Activated naive CD4-positive, alpha-beta T cell treated with anti-CD3 and anti-CD28 coated beads, Interleukin-2, amount 50 U/mL, for 72 hours (primary cell): ENCODE measurements around the gene PHETA2. TPM values are rescaled to one million over a fixed set of nuclear protein-coding genes. Genes with fewer than 3 reads are reported as not detected.
"Not testable (repeated sequence)": the region's sequence is repeated elsewhere in the genome, so short reads cannot be mapped to it uniquely, and the experiment has no call there.

Experiments used
- ATAC-seq, 2 donors: fragments of 150-1000 bp; cut with Tn5 transposase; 2 replicates each; pipeline ENCODE4 v1.10.0; 2021; ENCODE audit warnings: mild to moderate bottlenecking in 2 of 2, moderate library complexity in 2 of 2
- DNase-seq, 2 donors: peaks; one replicate each; pipeline ENCODE4 v3.0.0; 2021 to 2022; ENCODE audit warnings: low spot score in 2 of 2
- H3K27ac Mint-ChIP-seq, 2 donors: one replicate each; pipeline ENCODE4 v1.8.0; 2022; ENCODE audit warnings: mild to moderate bottlenecking in 2 of 2, mixed read lengths in 2 of 2
- H3K36me3 Mint-ChIP-seq, 2 donors: one replicate each; pipeline ENCODE4 v1.8.0; 2022; ENCODE audit warnings: mixed read lengths in 2 of 2
- H3K9me3 Mint-ChIP-seq, 2 donors: one replicate each; pipeline ENCODE4 v1.8.0; 2022; ENCODE audit warnings: mixed read lengths in 2 of 2
- total RNA-seq, 2 donors: library from RNA; stranded (reverse); gene quantifications; one replicate each; pipeline ENCODE4 v1.2.3, GENCODE V29; 2022

Gene PHETA2
- total RNA-seq, 2 donors from 2014 or later, result 2.1 to 2.2 TPM

DNA sequence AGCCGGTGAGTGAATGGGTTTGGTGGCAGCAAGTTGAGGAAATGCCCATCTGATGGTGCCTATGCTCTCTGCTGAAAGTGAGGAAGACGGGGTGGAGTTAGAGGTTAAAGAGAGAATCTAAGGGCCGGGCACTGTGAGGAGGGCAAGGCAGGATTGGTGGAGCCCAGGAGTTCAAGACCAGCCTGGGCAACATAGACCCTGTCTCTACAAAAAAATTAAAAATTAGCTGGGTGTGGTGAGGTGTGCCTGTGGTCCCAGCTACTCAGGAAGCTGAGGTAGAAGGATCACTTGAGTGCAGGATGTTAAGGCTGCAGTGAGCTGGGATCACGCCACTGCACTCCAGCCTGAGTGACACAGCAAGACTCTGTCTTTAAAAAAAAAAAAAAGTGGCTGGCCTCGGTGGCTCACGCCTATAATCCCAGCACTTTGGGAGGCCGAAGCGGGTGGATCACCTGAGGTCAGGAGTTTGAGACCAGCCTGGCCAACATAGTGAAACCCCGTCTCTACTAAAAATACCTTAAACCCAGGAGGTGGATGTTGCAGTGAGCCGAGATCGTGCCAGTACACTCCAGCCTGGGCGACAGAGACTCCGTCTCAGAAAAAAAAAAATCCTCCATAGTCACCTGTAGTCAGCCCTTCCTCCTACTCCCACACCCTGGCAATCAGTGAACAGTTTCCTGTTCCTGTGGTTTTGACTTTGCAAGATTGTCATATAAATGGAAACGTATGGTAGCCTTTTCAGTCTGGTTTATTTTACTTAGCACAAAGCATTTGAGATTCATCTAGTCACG lies 46.4 kb downstream of the PHETA2 start:
- peaks cover 2 to 24% of the 10 kb centered on the region in 2 donors for H3K36me3 Mint-ChIP-seq
- peak overlapping the region; percentile 84 for H3K27ac Mint-ChIP-seq
- ATAC-seq, result peak; percentile 85 to 89
- peaks cover 2 to 19% of the 10 kb centered on the region in 2 donors for H3K9me3 Mint-ChIP-seq
- not testable (repeated sequence) for DNase-seq

DNA sequence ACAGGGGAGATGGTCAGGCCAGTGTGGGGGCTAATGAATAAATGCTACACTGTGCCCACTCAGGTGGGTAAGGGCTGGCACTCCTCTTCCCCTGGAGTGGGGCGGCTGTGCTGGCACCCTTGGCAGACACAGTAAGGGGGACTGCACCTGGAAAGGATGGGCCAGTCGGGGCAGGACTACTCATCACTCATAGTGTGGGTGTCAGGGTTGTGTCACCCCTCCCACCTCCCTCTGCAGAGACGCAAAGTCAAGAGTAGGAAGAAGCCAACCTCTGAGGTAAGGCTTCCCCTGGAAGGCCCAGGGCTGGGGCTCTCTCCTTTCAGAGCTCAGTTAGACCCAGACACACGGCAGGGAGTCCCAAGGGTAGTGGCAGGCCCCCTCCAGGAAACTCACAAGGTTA lies 49.5 kb downstream of the PHETA2 start:
- ATAC-seq, result peak; percentile 34 to 54
- H3K27ac Mint-ChIP-seq, H3K36me3 Mint-ChIP-seq, H3K9me3 Mint-ChIP-seq, DNase-seq: not testable (repeated sequence)

DNA sequence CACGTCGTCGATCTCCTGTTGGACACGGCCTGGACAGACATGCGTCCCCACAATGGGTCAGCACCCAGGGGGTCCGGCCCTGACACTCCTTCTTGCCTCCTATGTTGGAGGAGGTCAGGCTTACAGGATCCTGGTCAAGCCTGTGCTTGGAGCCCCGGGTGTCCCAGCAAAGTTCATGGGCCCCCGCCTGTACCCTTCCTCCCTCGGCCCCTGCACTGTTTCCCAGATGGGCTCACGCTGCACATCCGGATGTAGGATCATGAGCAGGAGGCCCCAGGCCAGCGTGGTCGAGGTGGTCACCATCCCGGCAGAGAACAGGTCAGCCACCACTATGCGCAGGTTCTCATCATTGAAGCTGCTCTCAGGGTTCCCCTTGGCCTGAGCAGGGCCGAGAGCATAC lies 53.6 kb downstream of the PHETA2 start:
- no peaks in the 10 kb centered on the region for H3K9me3 Mint-ChIP-seq
- H3K36me3 Mint-ChIP-seq, result no peaks in the 10 kb centered on the region
- no peak for ATAC-seq
- no peak overlapping the region for H3K27ac Mint-ChIP-seq
- no peak for DNase-seq

DNA sequence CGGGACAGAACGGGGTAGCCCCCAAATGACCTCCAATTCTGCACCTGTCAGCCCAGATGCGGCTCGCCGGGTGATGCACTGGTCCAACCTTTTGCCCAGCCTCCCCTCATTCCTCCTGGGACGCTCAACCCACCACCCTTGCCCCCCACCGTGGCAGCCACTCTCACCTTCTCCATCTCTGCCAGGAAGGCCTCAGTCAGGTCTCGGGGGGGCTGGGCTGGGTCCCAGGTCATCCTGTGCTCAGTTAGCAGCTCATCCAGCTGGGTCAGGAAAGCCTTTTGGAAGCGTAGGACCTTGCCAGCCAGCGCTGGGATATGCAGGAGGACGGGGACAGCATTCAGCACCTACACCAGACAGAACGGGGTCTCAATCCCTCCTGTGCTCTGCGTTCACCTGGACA lies 54.0 kb downstream of the PHETA2 start:
- not testable (repeated sequence) for ATAC-seq, DNase-seq, H3K36me3 Mint-ChIP-seq, H3K9me3 Mint-ChIP-seq, H3K27ac Mint-ChIP-seq

Other genes starting within 250 kb of the PHETA2 start
- gene SREBF2, start 241.1 kb upstream of the PHETA2 start, total RNA-seq, result 100 to 1,000 TPM; 162 to 163 TPM
- gene SHISA8, start 159.2 kb upstream of the PHETA2 start, total RNA-seq, result 1 to 10 TPM; 1.1 to 4.2 TPM
- gene TNFRSF13C, start 147.4 kb upstream of the PHETA2 start, total RNA-seq, result 1 to 10 TPM; 4.4 to 8.4 TPM
- 100 to 1,000 TPM in 1 of 2 donors, 10 to 100 TPM in 1; 72.8 to 108 TPM for gene CENPM, start 127.1 kb upstream of the PHETA2 start, total RNA-seq
- gene SEPTIN3, start 104.8 kb upstream of the PHETA2 start, total RNA-seq, result 1 to 10 TPM; 1.2 to 4.2 TPM
- gene WBP2NL, start 75.5 kb upstream of the PHETA2 start, total RNA-seq, result under 1 TPM; 0.39 to 0.47 TPM
- 10 to 100 TPM; 26.3 to 32.3 TPM for gene NAGA, start 3.4 kb upstream of the PHETA2 start, total RNA-seq
- gene SMDT1, start 5.5 kb downstream of the PHETA2 start, total RNA-seq, result 10 to 100 TPM; 48.3 to 59.9 TPM
- gene NDUFA6, start 16.5 kb downstream of the PHETA2 start, total RNA-seq, result 100 to 1,000 TPM in 1 of 2 donors, 10 to 100 TPM in 1; 84.9 to 107 TPM
- gene CYP2D6, start 56.6 kb downstream of the PHETA2 start, total RNA-seq, result 1 to 10 TPM; 2.2 to 4.8 TPM
- gene TCF20, start 196.4 kb downstream of the PHETA2 start, total RNA-seq, result 10 to 100 TPM; 68.9 to 75.0 TPM